SIG-M5 treated with dmso at 0.1 percent for 504 hours (cell line): ENCODE data around the gene DNASE1L2.

Experiments
- DNase-seq: peaks from one replicate; lab custom pipeline; 2025; ENCODE audit not compliant: unreplicated experiment; lab: John Stamatoyannopoulos, UW

DNASE1L2 gene

GRCh38 chr16:2223221-2223941, 12.9 kb upstream of the DNASE1L2 start, which contains the start of gene E4F1:
Gene E4F1, plus strand, starts transcription at chr16:2223591. Its CDS starts 23 bp downstream, at chr16:2223614.
- peak; percentile 99 for DNase-seq

GRCh38 chr16:2223942-2224486, 12.2 kb upstream of the DNASE1L2 start:
- DNase-seq: peak; percentile 37

- no peak for DNase-seq
These were observed 9.9 kb upstream of the DNASE1L2 start for GRCh38 chr16:2226245-2226793.

DNA sequence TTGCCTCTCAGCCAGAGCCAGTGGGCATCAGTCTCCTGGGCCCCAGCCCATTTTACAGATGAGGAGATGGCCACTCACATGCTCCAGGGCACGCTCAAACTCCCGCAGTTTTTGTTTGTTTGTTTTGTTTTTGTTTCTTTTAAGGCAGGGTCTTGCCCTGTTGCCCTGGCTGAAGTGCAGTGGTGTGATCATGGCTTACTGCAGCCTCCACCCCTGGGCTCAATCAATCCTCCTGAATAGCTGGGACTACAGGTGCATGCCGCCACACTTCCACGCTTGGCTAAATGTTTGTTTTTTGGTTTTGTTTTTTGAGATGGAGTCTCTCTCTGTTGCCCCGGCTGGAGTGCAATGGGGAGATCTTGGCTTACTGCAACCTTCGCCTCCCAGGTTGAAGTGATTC, 9.3 kb upstream of the DNASE1L2 start:
- no peak for DNase-seq

GRCh38 chr16:2228161-2228824, 8.0 kb upstream of the DNASE1L2 start:
- DNase-seq: no peak

GRCh38 chr16:2229091-2229490, 7.2 kb upstream of the DNASE1L2 start:
- no peak for DNase-seq

DNA sequence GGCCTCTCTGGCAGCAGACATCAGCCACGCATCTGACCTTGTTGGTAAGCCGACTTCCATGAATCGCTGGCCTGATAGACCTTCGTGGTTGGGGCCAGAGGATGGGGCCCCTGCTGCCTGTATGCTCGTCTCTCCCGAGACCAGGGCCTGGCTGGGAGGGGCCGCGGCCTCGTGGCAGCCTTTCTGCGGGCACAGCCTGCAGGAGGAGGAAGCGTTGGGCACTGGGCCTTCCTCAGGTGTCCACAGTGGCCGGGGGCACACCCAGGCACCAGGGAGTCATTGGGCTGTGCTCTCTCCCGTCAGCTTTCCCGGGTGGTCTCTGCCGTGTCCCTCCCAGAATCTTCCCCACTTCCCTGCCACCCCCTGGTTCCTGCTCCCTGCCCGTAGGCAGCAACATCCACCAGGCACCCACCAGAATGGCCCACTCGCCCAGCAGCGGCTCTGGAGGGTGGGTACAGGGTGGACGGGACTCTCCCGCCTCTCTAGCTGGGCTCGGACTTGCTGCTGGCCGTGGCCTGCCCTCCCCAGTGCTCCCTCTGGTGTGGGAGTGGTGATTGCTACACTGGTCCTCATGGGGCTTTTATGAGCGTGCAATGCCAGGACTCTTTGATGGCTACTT, 6.5 kb upstream of the DNASE1L2 start:
- DNase-seq: no peak

DNA sequence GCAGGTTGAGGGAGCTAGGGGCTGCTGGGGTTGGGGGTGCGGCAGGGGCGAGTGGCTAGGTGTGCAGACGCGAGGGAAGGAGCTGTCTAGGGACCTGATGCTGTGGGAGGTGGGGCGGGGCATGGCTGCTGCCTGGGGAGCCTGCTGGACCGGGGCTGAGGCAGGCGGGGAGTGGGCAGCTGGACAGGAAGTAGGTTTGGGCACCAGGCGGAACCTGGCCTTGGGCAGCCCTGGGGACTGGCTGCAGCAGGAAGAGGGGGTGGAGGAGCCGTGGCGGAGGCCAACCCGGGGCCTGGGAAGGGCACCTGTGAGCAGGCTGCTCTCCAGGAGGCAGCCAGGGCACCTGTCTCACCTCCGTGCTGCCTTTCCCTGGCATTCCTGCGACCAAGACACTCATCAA, 5.9 kb upstream of the DNASE1L2 start:
- DNase-seq: no peak

DNA sequence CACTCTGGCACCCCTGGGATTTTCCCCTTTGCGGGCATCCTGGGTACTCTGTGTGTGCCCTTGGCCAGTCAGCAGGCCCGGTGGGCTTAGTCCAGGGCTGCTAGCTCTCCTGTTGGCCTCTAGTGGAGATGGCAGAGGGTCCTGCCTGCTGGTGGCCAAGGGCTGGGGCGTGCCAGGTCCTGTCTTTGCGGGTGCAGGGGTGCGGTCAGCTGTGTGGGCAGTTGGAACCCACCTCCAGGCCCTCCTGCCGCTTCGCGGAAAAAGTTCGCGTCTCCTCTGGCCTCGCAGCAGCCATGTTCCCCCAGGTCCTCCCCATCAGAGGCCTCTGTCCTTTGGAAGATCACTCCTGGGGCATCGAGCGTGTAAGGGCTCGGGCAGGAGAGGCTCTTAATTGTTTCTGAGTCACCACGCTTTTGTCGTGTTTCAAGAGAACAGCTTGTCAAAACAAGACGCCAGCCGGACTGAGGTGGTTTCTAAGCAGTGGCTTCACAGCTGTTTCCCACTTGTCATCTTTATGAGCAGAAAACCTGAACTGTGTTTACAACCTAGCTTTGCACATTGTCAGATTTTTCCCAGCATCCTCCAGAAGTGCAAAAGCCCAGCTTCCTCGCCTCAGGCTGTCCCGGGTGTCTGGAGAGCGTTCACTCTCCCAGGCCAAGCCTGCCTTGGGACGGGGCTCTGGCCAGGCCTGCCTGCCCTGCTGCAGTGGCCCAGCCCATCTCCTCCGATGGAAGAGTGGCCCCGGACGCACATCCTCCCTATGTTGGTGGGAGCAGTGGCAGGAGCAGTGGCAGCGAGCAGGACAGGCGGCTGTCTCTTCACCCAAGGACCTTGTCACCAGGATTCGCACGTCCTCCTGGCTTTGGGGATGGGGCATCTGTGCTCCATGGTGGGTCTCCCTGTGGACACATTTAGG, 5.0 kb upstream of the DNASE1L2 start:
- no peak for DNase-seq

DNA sequence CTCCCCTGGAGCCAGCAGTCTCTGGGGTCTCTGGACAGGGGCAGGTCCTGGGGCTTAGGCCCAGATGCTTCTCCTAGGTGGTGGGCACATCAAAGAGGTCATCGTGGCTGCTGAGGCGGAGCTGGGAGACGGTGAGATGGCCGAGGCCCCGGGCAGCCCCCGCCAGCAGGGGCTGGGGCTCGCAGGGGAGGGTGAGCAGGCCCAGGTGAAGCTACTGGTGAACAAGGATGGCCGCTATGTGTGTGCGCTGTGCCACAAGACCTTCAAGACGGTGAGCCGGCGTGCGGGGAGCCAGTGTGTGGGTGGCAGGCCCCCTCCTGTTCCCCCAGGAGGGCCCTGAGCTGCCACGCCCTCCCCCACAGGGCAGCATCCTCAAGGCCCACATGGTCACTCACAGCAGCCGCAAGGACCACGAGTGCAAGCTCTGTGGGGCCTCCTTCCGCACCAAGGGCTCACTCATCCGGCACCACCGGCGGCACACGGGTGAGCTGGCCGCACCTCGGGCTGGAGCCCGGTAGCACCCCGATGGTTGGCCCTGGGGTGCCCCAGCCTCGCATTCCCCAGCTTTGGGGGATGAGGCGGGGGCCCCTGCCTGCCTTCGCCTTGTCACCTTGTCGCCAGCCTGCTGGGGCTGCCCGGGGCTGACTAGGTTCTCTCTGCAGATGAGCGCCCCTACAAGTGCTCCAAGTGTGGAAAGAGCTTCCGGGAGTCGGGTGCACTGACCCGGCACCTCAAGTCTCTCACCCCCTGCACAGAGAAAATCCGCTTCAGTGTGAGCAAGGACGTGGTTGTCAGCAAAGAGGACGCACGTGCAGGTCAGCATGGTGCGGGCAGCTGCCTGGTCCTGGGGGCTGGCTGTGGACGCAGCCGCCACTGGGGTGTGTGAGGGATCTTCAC, 3.9 kb upstream of the DNASE1L2 start:
- no peak for DNase-seq

DNA sequence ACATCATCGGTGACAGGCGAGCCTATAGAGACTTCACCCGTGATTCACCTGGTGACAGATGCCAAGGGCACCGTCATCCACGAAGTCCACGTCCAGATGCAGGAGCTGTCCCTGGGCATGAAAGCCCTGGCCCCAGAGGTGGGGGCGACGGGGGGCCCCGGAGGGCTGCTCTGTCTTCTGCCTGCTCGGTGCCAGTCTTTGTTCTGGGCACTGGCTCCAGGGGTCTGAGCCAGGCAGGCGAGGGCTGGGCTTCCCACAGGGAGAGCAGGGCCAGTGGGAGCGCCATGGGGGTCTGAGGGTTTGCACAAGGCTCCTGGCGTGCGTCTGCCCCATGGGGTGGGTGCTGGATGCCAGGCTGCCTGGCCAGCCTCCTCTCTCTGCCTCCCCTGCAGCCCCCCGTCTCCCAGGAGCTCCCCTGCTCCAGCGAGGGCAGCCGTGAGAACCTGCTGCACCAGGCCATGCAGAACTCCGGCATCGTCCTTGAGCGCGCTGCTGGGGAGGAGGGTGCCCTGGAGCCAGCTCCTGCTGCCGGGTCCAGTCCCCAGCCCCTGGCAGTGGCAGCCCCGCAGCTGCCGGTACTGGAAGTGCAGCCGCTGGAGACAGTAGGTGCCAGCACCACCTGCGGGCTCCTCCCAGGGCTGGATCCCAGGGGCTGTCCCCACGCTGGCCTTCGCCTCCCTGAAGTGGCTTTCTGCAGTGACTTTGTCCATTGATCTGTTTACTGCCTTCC, 3.0 kb upstream of the DNASE1L2 start:
- no peak for DNase-seq

DNA sequence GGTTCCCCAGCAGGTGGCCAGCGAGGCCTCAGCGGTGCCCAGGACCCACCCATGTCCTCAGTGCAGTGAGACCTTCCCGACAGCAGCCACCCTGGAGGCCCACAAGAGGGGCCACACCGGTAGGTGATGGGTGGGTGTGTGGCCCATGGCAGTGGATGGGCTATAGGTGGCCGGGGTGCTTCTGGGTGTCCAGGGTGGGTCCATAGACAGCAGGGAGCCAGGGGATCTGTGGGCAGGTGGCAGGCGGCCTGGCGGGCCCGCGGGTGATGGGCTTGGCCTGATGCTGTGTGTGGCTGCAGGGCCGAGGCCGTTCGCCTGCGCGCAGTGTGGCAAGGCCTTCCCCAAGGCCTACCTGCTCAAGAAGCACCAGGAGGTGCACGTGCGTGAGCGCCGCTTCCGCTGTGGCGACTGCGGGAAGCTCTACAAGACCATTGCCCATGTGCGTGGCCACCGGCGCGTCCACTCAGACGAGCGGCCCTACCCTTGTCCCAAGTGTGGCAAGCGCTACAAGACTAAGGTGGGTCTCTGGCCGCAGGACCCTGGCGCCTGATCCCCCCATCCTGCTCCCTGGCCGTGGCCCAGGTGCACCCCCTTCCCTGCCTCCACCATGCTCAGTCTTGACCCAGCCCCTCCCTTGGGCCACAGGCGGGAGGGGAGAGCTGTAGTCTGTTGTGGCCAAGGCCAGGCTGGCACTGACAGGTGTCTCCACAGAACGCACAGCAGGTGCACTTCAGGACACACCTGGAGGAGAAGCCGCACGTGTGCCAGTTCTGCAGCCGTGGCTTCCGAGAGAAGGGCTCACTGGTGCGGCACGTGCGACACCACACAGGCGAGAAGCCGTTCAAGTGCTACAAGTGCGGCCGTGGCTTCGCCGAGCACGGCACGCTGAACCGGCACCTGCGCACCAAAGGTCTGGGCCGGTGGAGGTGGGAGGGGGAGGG, 2.1 kb upstream of the DNASE1L2 start:
- no peak for DNase-seq

- no peak for DNase-seq
These were observed 1.5 kb upstream of the DNASE1L2 start for GRCh38 chr16:2234813-2235170.

DNA sequence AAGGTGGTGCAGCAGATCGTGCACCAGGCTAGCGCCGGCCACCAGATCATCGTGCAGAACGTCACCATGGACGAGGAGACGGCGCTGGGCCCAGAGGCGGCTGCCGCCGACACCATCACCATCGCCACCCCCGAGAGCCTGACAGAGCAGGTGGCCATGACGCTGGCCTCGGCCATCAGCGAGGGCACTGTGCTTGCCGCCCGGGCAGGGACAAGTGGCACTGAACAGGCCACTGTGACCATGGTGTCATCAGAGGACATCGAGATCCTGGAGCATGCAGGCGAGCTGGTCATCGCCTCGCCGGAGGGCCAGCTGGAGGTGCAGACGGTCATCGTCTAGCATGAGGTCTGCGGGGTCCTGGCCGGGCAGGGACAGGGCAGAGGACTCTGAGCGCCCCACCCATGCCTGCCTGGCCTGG, 1.0 kb upstream of the DNASE1L2 start:
- no peak for DNase-seq

- DNase-seq: no peak
These were observed 428 bp upstream of the DNASE1L2 start for GRCh38 chr16:2235695-2236336.

DNA sequence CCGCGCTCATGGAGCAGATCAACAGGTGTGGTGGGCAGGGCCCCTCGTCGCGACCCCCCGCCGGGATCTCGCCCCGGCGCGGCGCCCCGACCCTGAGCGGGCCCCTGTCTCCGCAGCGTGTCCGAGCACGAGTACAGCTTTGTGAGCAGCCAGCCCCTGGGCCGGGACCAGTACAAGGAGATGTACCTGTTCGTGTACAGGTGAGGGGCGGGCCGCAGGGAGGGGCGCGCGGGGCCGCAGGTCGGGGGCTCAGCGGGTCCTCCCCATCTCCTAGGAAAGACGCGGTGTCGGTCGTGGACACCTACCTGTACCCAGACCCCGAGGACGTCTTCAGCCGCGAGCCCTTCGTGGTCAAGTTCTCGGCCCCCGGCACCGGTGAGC, 848 bp downstream of the DNASE1L2 start:
- DNase-seq: no peak

- DNase-seq: no peak
These were observed 1.4 kb downstream of the DNASE1L2 start for GRCh38 chr16:2237493-2238149.
